GDM1 (cell line): Measurements from ENCODE around the gene SLC4A8.
A peak's percentile ranks its signal among the peaks of the same experiment; 100 is the strongest.

Experiments used
- DNase-seq: peaks from one replicate; lab custom pipeline; 2025; lab: John Stamatoyannopoulos, UW

SLC4A8 gene

GRCh38 chr12:51527966-51528365 lies 103.3 kb downstream of the SLC4A8 start:
- no peak for DNase-seq

GRCh38 chr12:51528852-51529650 lies 104.4 kb downstream of the SLC4A8 start:
- DNase-seq, result no peak

- no peak for DNase-seq
Measured at GRCh38 chr12:51529651-51529970, 105.0 kb downstream of the SLC4A8 start.

DNA sequence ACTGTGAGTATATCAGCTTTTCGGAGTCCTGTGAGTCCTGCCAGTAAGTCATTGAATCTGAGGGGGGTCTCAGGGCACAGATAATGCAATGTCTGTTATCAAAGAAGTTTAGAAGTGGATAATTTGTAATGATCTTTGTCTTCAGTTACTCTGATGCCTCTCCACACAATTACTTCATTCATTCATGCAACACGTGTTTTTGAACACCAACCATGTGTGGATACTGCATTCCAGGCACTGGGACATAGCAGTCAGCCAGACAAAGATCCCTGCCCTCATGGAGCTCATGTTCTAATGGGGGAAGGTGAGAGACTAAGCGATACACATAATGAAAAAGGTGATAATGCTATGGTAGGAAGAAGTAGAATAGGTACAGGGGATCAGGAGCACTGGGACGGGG lies 105.6 kb downstream of the SLC4A8 start:
- DNase-seq, result no peak

DNA sequence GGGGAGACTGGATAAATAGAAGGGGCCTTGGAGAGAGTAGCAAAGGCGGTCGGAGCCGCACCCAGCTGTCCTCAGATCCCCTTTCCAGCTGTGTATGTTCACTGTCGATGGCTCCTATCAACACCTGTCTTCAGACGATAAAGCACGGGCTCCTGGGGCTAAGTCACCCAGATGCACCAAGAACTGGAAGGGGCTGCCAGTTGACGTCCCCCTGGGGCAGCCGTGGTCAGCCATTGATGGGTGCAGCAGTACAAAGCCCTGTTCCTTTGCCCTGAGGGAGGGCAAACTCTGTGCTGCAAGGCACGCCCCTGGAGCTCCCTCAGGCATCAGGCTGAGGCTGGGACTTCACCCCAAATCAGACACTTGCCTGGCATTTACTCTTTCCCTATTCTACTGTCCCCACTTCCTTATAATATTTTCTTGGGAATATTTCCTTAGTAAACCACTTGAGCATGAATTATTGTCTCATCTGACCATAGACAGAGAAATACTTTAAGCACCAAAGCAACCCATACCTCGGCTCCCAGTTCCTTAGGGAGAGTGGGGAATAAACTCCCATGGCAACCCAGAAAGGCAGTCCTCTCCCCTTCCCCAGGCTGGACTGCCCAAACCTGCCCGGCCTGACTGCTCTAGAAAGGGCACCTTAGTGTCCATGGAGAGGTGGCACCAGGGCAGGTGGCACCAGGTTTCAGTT lies 106.8 kb downstream of the SLC4A8 start:
- no peak for DNase-seq

DNA sequence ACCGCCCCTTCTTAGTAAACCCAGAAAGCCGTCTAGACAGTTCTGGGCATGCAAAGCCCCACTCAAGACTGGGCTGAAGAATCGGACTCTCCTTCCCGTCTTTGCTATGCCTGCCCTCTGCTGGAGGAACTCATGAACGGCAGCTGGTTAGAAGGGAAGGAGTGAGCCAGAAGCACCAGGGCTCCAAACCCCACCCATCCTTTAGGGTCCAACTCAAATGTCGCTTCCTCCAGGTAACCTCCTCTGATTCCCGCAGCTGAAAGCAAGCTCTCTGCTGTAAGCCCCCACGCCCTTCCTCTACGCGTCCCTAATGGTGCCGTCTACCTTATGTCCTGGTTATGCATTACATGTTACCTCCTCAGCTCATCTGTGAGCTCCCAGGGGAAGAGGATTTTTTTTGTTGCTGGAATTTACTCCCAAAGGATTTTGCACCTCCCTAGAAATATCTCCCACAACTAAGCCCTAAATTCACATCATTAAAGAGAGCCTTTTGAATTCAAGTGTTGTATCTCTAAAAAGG lies 107.4 kb downstream of the SLC4A8 start:
- peak; percentile 66 for DNase-seq

GRCh38 chr12:51533799-51534198 lies 109.2 kb downstream of the SLC4A8 start:
- DNase-seq, result no peak

DNA sequence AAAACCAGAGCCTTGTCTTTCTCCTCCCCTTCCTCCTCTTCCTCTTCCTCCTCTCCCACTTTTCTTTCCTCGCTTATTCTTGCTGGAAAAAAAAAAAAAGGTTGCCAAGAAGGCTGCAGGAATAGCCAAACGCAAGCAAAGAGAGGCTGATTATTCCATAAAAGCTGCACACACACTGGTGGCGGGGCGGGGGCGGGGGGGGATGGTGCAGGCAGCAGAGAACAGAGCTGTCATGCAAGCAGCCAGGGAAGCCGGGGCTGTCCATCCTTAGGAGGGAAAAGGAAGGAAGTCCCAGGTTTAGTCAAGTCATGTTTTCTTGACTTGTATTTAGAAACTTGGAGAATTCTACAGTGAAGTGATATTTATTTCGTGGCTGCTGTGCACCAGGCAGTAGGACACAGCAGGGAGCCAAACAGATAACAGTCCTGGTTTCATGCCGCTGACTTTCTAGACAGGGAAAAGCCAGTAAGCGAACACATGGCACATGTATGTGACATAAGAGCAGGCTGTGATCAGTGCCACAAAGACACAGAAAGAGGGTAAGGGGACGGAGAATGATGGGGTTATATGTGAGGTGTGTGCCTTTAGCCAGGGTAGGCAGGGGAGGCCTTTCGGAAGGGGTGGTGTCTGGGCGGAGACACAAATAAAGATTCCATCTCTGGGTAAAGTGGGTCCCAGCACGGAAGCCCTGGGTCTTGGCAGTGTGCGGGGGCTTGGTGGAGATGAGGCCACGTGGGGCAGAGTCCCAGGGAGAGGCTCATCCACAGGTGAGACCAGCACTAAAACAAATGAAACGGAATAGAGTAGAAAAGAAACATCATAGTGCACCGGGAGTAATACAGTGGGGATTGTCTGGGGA lies 109.8 kb downstream of the SLC4A8 start:
- DNase-seq, result no peak

DNA sequence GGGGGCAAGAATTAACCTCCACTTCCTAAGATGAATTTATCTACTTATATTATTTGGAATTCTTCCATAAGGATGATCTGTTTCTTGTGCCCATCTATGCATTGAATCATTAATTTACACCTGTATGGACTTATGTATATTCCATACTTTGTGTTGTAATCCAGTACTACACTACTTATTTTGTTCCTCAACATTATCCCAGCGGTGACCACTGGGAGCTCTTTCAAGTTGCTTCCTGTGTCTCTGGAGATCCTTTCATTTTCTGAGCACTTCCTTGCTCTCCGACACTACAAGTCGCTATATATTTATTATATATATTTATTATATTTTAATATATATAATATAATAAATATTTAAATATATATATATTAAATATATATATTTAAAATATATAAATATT lies 111.5 kb downstream of the SLC4A8 start:
- DNase-seq, result no peak

DNA sequence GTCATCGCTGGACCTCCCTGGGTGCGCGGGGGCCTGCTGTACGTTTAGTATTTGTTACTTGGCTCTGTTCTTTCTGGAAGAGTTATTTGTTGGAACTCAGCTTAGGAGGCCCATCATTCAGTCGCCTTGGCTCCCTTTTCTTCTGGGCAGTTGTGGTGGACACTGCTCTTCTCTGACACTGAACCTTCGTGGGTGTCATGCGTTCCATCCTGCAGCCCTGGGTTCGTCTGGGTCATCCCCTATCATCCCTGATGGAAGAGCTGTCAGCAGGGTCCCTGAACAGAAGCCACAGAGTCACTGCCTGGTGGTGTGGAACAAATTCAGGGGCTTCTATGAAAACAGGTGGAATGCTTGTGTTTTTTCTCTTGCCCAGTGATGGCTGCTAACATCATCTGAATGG lies 113.5 kb downstream of the SLC4A8 start:
- DNase-seq, result no peak

GRCh38 chr12:51538599-51538998 lies 114.0 kb downstream of the SLC4A8 start:
- no peak for DNase-seq

DNA sequence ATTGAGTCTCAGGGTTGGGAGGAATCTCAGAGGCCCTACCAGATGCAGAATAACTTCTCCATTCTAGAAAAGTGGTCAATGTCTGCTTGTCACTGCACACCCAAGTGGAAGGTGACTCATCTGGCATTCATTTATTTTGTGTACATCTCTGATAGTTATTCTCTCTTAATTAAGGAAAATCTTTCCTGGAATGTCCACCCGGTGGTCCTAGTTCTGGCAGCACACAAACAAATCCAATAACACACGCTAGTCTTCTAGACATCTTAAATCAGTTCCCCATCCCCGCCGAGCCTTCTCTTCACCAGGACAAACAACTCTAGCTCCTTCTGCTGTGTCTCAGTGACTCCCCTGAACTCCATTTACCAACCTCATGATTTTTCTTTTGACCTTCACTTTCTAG lies 116.4 kb downstream of the SLC4A8 start:
- DNase-seq, result no peak

DNA sequence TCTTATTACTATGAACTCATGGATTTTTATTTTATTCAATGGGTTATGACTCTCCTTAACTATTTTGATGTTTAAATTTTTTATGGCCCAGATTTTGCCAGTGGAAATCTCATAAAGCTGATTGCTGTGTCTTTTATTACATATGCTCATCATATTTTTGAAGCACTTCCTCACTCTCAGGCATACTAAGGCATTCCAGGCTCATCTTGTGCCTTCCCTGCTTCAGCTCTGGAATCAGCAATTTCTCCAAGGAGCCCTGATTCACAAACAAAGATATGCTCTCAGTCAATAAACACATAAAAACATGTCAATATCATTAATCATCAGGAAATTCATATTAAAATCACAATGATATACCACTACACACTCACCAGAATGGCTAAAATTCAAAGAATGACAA lies 121.5 kb downstream of the SLC4A8 start:
- DNase-seq, result no peak

- no peak for DNase-seq
Measured at GRCh38 chr12:51547606-51548005, 123.0 kb downstream of the SLC4A8 start.

- no peak for DNase-seq
Measured at GRCh38 chr12:51548241-51548640, 123.6 kb downstream of the SLC4A8 start.

GRCh38 chr12:51549637-51550036 lies 125.0 kb downstream of the SLC4A8 start:
- no peak for DNase-seq
